ENCODE results near the gene MAP4K4.
A peak's percentile ranks its signal among the peaks of the same experiment; 100 is the strongest.

MAP4K4 gene

DNA sequence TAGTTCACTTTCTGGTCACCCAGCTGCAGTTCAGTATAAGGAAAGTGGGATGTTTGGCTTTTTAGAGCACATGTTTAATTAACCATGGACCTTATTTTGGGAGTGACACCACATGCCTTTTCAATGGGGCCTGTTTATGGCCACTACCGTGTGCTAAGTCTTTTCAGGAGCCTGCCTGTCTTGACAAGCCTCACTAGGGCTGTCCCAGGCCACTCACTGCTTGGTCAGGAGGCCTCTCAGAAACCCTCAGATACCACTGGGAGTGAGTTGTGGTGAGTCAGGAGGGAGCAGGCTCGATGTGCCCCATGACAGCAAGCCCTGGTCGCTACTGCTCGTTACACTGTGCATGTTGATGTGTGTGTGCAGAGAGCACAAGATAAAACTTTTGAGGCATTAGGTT, 123.0 kb downstream of the MAP4K4 start:
- TF ChIP-seq, protein P1, sequence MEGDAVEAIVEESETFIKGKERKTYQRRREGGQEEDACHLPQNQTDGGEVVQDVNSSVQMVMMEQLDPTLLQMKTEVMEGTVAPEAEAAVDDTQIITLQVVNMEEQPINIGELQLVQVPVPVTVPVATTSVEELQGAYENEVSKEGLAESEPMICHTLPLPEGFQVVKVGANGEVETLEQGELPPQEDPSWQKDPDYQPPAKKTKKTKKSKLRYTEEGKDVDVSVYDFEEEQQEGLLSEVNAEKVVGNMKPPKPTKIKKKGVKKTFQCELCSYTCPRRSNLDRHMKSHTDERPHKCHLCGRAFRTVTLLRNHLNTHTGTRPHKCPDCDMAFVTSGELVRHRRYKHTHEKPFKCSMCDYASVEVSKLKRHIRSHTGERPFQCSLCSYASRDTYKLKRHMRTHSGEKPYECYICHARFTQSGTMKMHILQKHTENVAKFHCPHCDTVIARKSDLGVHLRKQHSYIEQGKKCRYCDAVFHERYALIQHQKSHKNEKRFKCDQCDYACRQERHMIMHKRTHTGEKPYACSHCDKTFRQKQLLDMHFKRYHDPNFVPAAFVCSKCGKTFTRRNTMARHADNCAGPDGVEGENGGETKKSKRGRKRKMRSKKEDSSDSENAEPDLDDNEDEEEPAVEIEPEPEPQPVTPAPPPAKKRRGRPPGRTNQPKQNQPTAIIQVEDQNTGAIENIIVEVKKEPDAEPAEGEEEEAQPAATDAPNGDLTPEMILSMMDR (IDR thresholded peaks at IDR 0.05) = no peak
- no peaks in the 10 kb centered on the region for H3K9me3 ChIP-seq
- H3K36me3 ChIP-seq = peaks cover 12% of the 10 kb centered on the region
- no peak overlapping the region for H3K27ac ChIP-seq
- H3K27me3 ChIP-seq = no peaks in the 10 kb centered on the region
- H3K4me1 ChIP-seq (ENCODE audit: control insufficient read depth in 1 of 2, insufficient read depth in 1 of 2, low read depth in 1 of 2, low read length in 1 of 2) = peaks cover 0 to 12% of the 10 kb centered on the region in 2 experiments
- H3K4me3 ChIP-seq (ENCODE audit: low read depth in 1 of 2, low read length in 1 of 2) = no peak overlapping the region

DNA sequence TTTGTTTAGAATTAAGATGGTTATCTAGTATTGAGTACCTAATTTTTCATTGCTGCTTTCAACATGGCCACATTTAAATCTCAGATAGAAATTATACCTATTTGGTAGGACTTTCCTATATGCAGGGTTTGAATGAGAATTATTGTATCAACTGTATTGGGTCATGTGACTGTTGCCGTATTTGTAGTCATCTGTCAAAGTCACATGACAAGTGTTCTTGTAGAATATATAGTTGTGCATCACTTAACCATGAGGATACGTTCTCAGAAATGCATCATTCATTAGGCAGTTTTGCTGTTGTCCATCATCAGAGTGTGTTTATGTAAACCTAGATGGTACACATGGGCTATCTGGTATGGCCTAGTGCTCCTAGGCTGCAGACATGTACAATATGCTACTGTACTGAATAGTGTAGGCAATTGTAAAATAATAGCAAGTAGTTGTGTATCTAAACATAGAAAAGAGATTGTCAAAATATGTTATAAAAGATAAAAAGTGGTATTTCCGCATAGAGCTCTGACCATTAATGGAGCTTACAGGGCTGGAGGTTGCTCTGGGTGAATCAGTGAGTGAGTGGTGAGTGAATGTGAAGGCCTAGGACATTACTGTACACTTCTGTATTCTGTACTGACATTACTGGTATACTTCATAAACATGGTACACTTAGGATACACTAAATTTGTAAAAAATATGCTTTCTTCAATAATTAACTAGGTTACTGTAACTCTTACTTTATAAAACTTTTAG, 123.7 kb downstream of the MAP4K4 start:
- Histone ChIP-seq H3K36me3 (peaks cover 19% of the 10 kb centered on the region), H3K4me3 (ENCODE audit: low read depth in 1 of 2, low read length in 1 of 2) (no peak overlapping the region), H3K4me1 (ENCODE audit: control insufficient read depth in 1 of 2, insufficient read depth in 1 of 2, low read depth in 1 of 2, low read length in 1 of 2) (peaks cover 0 to 12% of the 10 kb centered on the region in 2 experiments), H3K27ac (no peak overlapping the region), H3K27me3 (no peaks in the 10 kb centered on the region), H3K9me3 (no peaks in the 10 kb centered on the region)
- TF ChIP-seq, protein P1 (IDR thresholded peaks at IDR 0.05) = no peak

GRCh38 chr2:101821828-101822458, 124.4 kb downstream of the MAP4K4 start:
- no peak overlapping the region for H3K27ac ChIP-seq
- H3K9me3 ChIP-seq = no peaks in the 10 kb centered on the region
- peaks cover 0 to 12% of the 10 kb centered on the region in 2 experiments for H3K4me1 ChIP-seq (ENCODE audit: control insufficient read depth in 1 of 2, insufficient read depth in 1 of 2, low read depth in 1 of 2, low read length in 1 of 2)

DNA sequence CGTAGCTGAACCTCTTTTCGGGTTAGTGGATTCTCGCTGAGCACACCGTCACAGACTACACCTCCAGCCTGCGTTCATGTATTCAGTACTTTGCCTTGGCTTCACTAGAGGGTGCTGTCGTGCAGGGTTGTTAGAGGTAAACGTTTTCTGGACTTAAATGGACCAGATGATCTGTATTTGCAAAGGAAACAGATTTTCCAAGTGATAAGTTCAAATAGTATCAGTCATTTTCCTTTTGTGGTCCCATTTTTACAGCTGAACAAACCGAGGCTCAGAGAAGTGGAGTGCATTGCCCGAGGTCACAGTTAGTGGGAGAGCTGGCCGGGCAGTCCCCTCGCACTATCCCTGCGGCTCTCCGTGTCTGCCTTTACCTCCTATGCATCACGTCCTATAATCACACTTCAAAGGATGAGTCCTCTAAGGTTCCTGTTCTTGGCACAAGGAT, 125.9 kb downstream of the MAP4K4 start:
- Histone ChIP-seq H3K4me3 (ENCODE audit: low read depth in 1 of 2, low read length in 1 of 2) (no peak overlapping the region), H3K27ac (peak overlapping the region; percentile 49), H3K36me3 (peaks cover 40% of the 10 kb centered on the region), H3K9me3 (no peaks in the 10 kb centered on the region), H3K4me1 (ENCODE audit: control insufficient read depth in 1 of 2, insufficient read depth in 1 of 2, low read depth in 1 of 2, low read length in 1 of 2) (peaks cover 0 to 12% of the 10 kb centered on the region in 2 experiments), H3K27me3 (no peaks in the 10 kb centered on the region)
- TF ChIP-seq, protein P1 (IDR thresholded peaks at IDR 0.05) = peak; percentile 64

More at GRCh38 chr2:101821828-101822458, 124.4 kb downstream of the MAP4K4 start:
- Histone ChIP-seq H3K4me3 (ENCODE audit: low read depth in 1 of 2, low read length in 1 of 2) (no peak overlapping the region), H3K36me3 (peaks cover 26% of the 10 kb centered on the region), H3K27me3 (no peaks in the 10 kb centered on the region)
- TF ChIP-seq, protein P1 (IDR thresholded peaks at IDR 0.05) = no peak

GRCh38 chr2:101823859-101824258, 126.4 kb downstream of the MAP4K4 start:
- TF ChIP-seq, protein P1 (IDR thresholded peaks at IDR 0.05) = no peak
- H3K27ac ChIP-seq = peak overlapping the region; percentile 49
- H3K4me1 ChIP-seq (ENCODE audit: control insufficient read depth in 1 of 2, insufficient read depth in 1 of 2, low read depth in 1 of 2, low read length in 1 of 2) = peaks cover 0 to 12% of the 10 kb centered on the region in 2 experiments
- peaks cover 45% of the 10 kb centered on the region for H3K36me3 ChIP-seq
- no peaks in the 10 kb centered on the region for H3K27me3 ChIP-seq
- H3K9me3 ChIP-seq = no peaks in the 10 kb centered on the region
- H3K4me3 ChIP-seq (ENCODE audit: low read depth in 1 of 2, low read length in 1 of 2) = no peak overlapping the region

All from neutrophil (primary cell).